Type B pancreatic cell (in vitro differentiated cells): Measurements from ENCODE around the gene ARL10. TPM values are rescaled to one million over a fixed set of nuclear protein-coding genes. Genes with fewer than 3 reads are reported as not detected.

Source experiments
- DNase-seq: peaks from one replicate; pipeline ENCODE4 v3.0.0; 2021; ENCODE audit warnings: mixed read lengths; ENCODE audit not compliant: unreplicated experiment; ENCODE audit errors: extremely low spot score
- H3K27ac Mint-ChIP-seq: 2 replicates; pipeline ENCODE4 v1.8.0; 2021; ENCODE audit warnings: mild to moderate bottlenecking, mixed read lengths
- H3K27me3 Mint-ChIP-seq: 2 replicates; pipeline ENCODE4 v1.8.0; 2021; ENCODE audit warnings: mixed read lengths
- H3K36me3 Mint-ChIP-seq: 2 replicates; pipeline ENCODE4 v1.8.0; 2021; ENCODE audit warnings: mixed read lengths
- H3K4me1 Mint-ChIP-seq: one replicate; pipeline ENCODE4 v1.8.0; 2021; ENCODE audit warnings: mixed read lengths; ENCODE audit not compliant: unreplicated experiment
- H3K4me3 Mint-ChIP-seq: 2 replicates; pipeline ENCODE4 v1.8.0; 2021; ENCODE audit warnings: mild to moderate bottlenecking, mixed read lengths
- H3K9me3 Mint-ChIP-seq: 2 replicates; pipeline ENCODE4 v1.8.0; 2021; ENCODE audit warnings: mixed read lengths
- CTCF ChIP-seq: fragments of 200-600 bp; sonication (generic); conservative IDR thresholded peaks from 2 replicates; pipeline ENCODE4 v1.5.0; 2021; ENCODE audit warnings: antibody characterized with exemption, mild to moderate bottlenecking
- total RNA-seq: library from RNA; stranded (reverse); gene quantifications from 2 replicates; pipeline ENCODE4 v1.2.1, GENCODE V29; 2021; ENCODE audit warnings: low replicate concordance

Gene ARL10
- total RNA-seq, 1 donor from 2014 or later = 23.4 TPM

- no peak for TF ChIP-seq CTCF
- no peak for DNase-seq
- Mint-ChIP-seq H3K9me3 (no peaks in the 10 kb centered on the region), H3K36me3 (peaks cover 27% of the 10 kb centered on the region), H3K27ac (no peak overlapping the region), H3K4me3 (no peak overlapping the region), H3K27me3 (no peaks in the 10 kb centered on the region), H3K4me1 (peaks cover 13% of the 10 kb centered on the region)
These were observed 9.1 kb upstream of the ARL10 start for GRCh38 chr5:176356179-176356566.

GRCh38 chr5:176359658-176360057, 5.6 kb upstream of the ARL10 start:
- Mint-ChIP-seq H3K27me3 (peaks cover 11% of the 10 kb centered on the region), H3K4me3 (peak overlapping the region; percentile 85), H3K27ac (no peak overlapping the region), H3K4me1 (peaks cover 16% of the 10 kb centered on the region), H3K9me3 (no peaks in the 10 kb centered on the region), H3K36me3 (peaks cover 16% of the 10 kb centered on the region)
- no peak for TF ChIP-seq CTCF
- no peak for DNase-seq

- Mint-ChIP-seq H3K4me1 (peaks cover 12% of the 10 kb centered on the region), H3K9me3 (no peaks in the 10 kb centered on the region), H3K27ac (peak overlapping the region; percentile 89), H3K36me3 (peaks cover 12% of the 10 kb centered on the region), H3K4me3 (peak overlapping the region; percentile 97), H3K27me3 (peaks cover 11% of the 10 kb centered on the region)
- DNase-seq = no peak
- no peak for TF ChIP-seq CTCF
These were observed 4.3 kb upstream of the ARL10 start for GRCh38 chr5:176360894-176361436.

GRCh38 chr5:176361437-176362232, 3.7 kb upstream of the ARL10 start, which contains the start of gene KIAA1191:
Gene KIAA1191, minus strand, starts transcription at chr5:176361764. Its CDS starts 2,256 bp downstream, at chr5:176359508.
- H3K9me3 Mint-ChIP-seq = no peaks in the 10 kb centered on the region
- TF ChIP-seq CTCF = peak; percentile 12
- DNase-seq = peak; percentile 91
- peak within 1 kb of the TSS; percentile 89 for H3K27ac Mint-ChIP-seq
- peaks cover 12% of the 10 kb centered on the region for H3K36me3 Mint-ChIP-seq
- H3K4me3 Mint-ChIP-seq = peak within 1 kb of the TSS; percentile 97
- peaks cover 12% of the 10 kb centered on the region for H3K4me1 Mint-ChIP-seq
- H3K27me3 Mint-ChIP-seq = peaks cover 11% of the 10 kb centered on the region

GRCh38 chr5:176362233-176362490, 3.1 kb upstream of the ARL10 start:
- H3K9me3 Mint-ChIP-seq = no peaks in the 10 kb centered on the region
- peak overlapping the region; percentile 97 for H3K4me3 Mint-ChIP-seq
- H3K4me1 Mint-ChIP-seq = peaks cover 12% of the 10 kb centered on the region
- peaks cover 12% of the 10 kb centered on the region for H3K36me3 Mint-ChIP-seq
- peak overlapping the region; percentile 89 for H3K27ac Mint-ChIP-seq
- TF ChIP-seq CTCF = no peak
- H3K27me3 Mint-ChIP-seq = peaks cover 11% of the 10 kb centered on the region
- DNase-seq = no peak
